IMR-90 (cell line): Measurements from ENCODE around the gene PCYOX1L.

Experiments
- BHLHE40 ChIP-seq: fragments of 150-350 bp; IDR thresholded peaks from 2 replicates; pipeline ENCODE4 v1.6.1; 2016; ENCODE audit warnings: mild to moderate bottlenecking, low read depth, low read length
- FOS ChIP-seq: fragments of 150-350 bp; IDR thresholded peaks from 2 replicates; pipeline ENCODE4 v1.6.1; 2016; ENCODE audit warnings: low read depth, low read length
- MAFK ChIP-seq: IDR thresholded peaks from 2 replicates; pipeline ENCODE4 v1.6.1; 2012; ENCODE audit warnings: low read depth, low read length, improper control_type of control experiment
- MAZ ChIP-seq: IDR thresholded peaks from 2 replicates; pipeline ENCODE4 v1.6.1; 2012; ENCODE audit warnings: low read depth, mild to moderate bottlenecking, low read length, improper control_type of control experiment, moderate library complexity, borderline replicate concordance
- RCOR1 ChIP-seq: IDR thresholded peaks from 2 replicates; pipeline ENCODE4 v1.6.1; 2012; ENCODE audit warnings: mild to moderate bottlenecking, low read length, improper control_type of control experiment; ENCODE audit not compliant: insufficient replicate concordance
- SMC3 ChIP-seq: fragments of 150-350 bp; IDR thresholded peaks from 2 replicates; pipeline ENCODE4 v1.6.1; 2016; ENCODE audit warnings: low read depth, mild to moderate bottlenecking, antibody characterized with exemption, low read length, moderate library complexity
- TF ChIP-seq, protein P1 (sequence below): conservative IDR thresholded peaks from 2 replicates; pipeline ENCODE4 v1.5.1; 2012; ENCODE audit warnings: mild to moderate bottlenecking, low read depth, low read length, improper control_type of control experiment

DNA sequence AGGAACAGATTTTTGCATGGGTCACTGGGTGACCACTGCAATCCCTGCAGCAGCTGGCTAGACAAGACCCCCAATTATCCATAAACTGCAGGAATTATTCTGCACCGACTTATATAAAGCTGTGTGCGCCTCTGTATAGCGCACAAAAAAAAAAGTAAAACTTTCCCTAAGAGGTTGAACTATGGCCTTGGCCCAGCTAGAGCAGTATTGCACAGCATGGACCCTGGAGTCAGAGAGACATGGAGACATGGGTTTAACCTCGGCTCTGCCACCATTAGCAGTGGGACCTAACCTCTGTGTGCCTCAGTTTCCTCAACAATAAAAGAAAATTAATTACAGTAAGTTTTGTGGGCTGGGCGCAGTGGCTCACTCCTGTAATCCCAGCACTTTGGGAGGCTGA lies 29.7 kb upstream of the PCYOX1L start:
- TF ChIP-seq SMC3 (no peak), MAFK (no peak), BHLHE40 (no peak), RCOR1 (no peak), FOS (no peak), MAZ (no peak)
- TF ChIP-seq, protein P1, sequence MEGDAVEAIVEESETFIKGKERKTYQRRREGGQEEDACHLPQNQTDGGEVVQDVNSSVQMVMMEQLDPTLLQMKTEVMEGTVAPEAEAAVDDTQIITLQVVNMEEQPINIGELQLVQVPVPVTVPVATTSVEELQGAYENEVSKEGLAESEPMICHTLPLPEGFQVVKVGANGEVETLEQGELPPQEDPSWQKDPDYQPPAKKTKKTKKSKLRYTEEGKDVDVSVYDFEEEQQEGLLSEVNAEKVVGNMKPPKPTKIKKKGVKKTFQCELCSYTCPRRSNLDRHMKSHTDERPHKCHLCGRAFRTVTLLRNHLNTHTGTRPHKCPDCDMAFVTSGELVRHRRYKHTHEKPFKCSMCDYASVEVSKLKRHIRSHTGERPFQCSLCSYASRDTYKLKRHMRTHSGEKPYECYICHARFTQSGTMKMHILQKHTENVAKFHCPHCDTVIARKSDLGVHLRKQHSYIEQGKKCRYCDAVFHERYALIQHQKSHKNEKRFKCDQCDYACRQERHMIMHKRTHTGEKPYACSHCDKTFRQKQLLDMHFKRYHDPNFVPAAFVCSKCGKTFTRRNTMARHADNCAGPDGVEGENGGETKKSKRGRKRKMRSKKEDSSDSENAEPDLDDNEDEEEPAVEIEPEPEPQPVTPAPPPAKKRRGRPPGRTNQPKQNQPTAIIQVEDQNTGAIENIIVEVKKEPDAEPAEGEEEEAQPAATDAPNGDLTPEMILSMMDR, result no peak
